GM11168 (cell line): Measurements from ENCODE around the gene POU2F2.

Experiments
- in situ Hi-C: fragments of 300-500 bp; cut with MboI; formaldehyde crosslinking; loops from one replicate; pipeline ENCODE4 v1.12.0; 2022; ENCODE audit warnings: low sequenced_read_pairs; ENCODE audit not compliant: unreplicated experiment

The POU2F2 gene

GRCh38 chr19:42086770-42087550 is 45.3 kb downstream of the POU2F2 start:
- in situ Hi-C loops = no loop called here

GRCh38 chr19:42086188-42086736 is 46.0 kb downstream of the POU2F2 start:
- in situ Hi-C loops = no loop called here

GRCh38 chr19:42083537-42083936 is 48.7 kb downstream of the POU2F2 start:
- in situ Hi-C loops = no loop called here

GRCh38 chr19:42081584-42082203 is 50.6 kb downstream of the POU2F2 start:
- in situ Hi-C loops = no loop called here

- in situ Hi-C loops = no loop called here
Measured at GRCh38 chr19:42080764-42081375, 51.4 kb downstream of the POU2F2 start.

GRCh38 chr19:42079886-42080763 is 52.1 kb downstream of the POU2F2 start:
- in situ Hi-C loops = no loop called here

- in situ Hi-C loops = no loop called here
Measured at GRCh38 chr19:42079276-42079669, 53.0 kb downstream of the POU2F2 start.

GRCh38 chr19:42078538-42079275 is 53.5 kb downstream of the POU2F2 start:
- in situ Hi-C loops = no loop called here

GRCh38 chr19:42078058-42078457 is 54.2 kb downstream of the POU2F2 start:
- in situ Hi-C loops = no loop called here

- in situ Hi-C loops = no loop called here
Measured at GRCh38 chr19:42076380-42076944, 55.8 kb downstream of the POU2F2 start.

GRCh38 chr19:42075616-42076379 is 56.4 kb downstream of the POU2F2 start, which contains the start of gene ZNF574:
Gene ZNF574 (plus strand): TSS chr19:42076166. CDS start chr19:42078607, 2,441 bp downstream.
- in situ Hi-C loops = no loop called here

- in situ Hi-C loops = no loop called here
Measured at GRCh38 chr19:42075364-42075615, 57.0 kb downstream of the POU2F2 start.

- in situ Hi-C loops = no loop called here
Measured at GRCh38 chr19:42074513-42075363, 57.5 kb downstream of the POU2F2 start.

GRCh38 chr19:42071247-42071646 is 61.0 kb downstream of the POU2F2 start:
- in situ Hi-C loops = no loop called here

- in situ Hi-C loops = no loop called here
Measured at GRCh38 chr19:42069619-42070351, 62.5 kb downstream of the POU2F2 start, which contains the start of gene GRIK5. Gene GRIK5 (minus strand): TSS chr19:42070206. CDS start chr19:42065770, 4,436 bp downstream.

- in situ Hi-C loops = no loop called here
Measured at GRCh38 chr19:42068756-42069571, 63.3 kb downstream of the POU2F2 start.
